GM19397 (cell line): Measurements from ENCODE around the gene CFAP73.
"Not testable (repeated sequence)": the region's sequence is repeated elsewhere in the genome, so short reads cannot be mapped to it uniquely, and the experiment has no call there.

ENCODE experiments used
- ATAC-seq: cut with Tn5 transposase; IDR thresholded peaks from one replicate; pipeline ENCODE4 v1.9.1; 2021; ENCODE audit warnings: mild to moderate bottlenecking, moderate library complexity; ENCODE audit not compliant: unreplicated experiment

The CFAP73 gene

GRCh38 chr12:113141716-113142115, 7.8 kb upstream of the CFAP73 start:
- ATAC-seq: not testable (repeated sequence)

- ATAC-seq: no peak
These were observed 7.2 kb upstream of the CFAP73 start for GRCh38 chr12:113142173-113142885.

- no peak for ATAC-seq
These were observed 6.6 kb upstream of the CFAP73 start for GRCh38 chr12:113142886-113143332.

GRCh38 chr12:113143959-113144358, 5.6 kb upstream of the CFAP73 start:
- no peak for ATAC-seq

GRCh38 chr12:113144806-113145205, 4.7 kb upstream of the CFAP73 start:
- ATAC-seq: no peak

GRCh38 chr12:113145720-113146551, 3.6 kb upstream of the CFAP73 start:
- ATAC-seq: no peak

GRCh38 chr12:113146999-113147398, 2.5 kb upstream of the CFAP73 start:
- ATAC-seq: no peak

- ATAC-seq: no peak
These were observed 2.1 kb downstream of the CFAP73 start for GRCh38 chr12:113151655-113152054.

- ATAC-seq: no peak
These were observed 2.8 kb downstream of the CFAP73 start for GRCh38 chr12:113152196-113152834.

- ATAC-seq: no peak
These were observed 3.6 kb downstream of the CFAP73 start for GRCh38 chr12:113152835-113153814.

GRCh38 chr12:113154351-113154973, 4.9 kb downstream of the CFAP73 start:
- ATAC-seq: no peak

- ATAC-seq: no peak
These were observed 5.5 kb downstream of the CFAP73 start for GRCh38 chr12:113155060-113155459.

GRCh38 chr12:113155646-113156045, 6.1 kb downstream of the CFAP73 start:
- ATAC-seq: no peak

GRCh38 chr12:113157218-113157859, 7.8 kb downstream of the CFAP73 start:
- ATAC-seq: no peak

- ATAC-seq: no peak
These were observed 9.1 kb downstream of the CFAP73 start for GRCh38 chr12:113158439-113159203.

GRCh38 chr12:113159937-113160336, 10.4 kb downstream of the CFAP73 start:
- no peak for ATAC-seq

GRCh38 chr12:113161415-113162016, 12.0 kb downstream of the CFAP73 start:
- ATAC-seq: no peak
